GM20000 (cell line): ENCODE measurements around the gene COMMD7.

Experiments used
- DNase-seq: peaks from one replicate; pipeline ENCODE4 v3.0.0; 2012; ENCODE audit warnings: low spot score
- TF ChIP-seq, protein P1 (sequence below): IDR thresholded peaks from 2 replicates; pipeline ENCODE4 v1.5.1; 2012; ENCODE audit warnings: mild to moderate bottlenecking, control low read depth; ENCODE audit errors: extremely low read depth, missing control alignments

Gene COMMD7

DNA sequence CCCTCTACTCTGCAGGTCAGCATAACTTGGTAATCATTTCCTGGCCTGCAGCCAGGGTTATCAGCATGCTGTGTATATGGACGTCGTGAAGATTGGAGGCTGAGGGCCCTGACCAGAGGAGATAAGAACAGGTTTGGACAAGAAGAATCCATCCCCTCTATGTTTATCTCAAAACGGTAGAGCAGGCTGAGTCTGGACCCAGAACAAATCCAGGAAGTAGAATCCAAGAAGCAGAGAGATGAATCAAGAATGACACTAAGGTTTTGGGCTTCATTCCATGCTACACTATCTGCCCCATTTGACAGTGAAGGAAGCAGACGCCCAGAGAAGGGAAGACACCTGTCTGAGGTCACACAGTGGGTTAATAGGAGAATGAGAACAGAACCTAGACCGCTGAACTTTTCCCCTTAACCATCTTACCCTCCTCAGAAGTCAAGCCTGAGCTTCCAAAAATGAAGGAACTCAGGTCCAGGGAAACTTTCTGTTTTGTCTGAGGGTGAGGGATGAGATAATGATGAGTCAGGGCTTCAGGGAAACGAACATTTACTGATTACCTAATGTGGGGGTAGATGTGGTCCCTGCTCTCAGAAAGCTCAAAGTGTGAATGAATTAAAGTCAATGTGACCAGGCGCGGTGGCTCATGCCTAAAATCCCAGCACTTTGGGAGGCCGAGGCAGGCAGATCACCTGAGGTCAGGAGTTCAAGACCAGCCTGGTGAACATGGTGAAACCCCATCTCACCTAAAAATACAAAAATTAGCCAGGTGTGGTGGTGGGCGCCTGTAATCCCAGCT is 9.4 kb upstream of the COMMD7 start:
- no peak for DNase-seq

GRCh38 chr20:32751702-32752457 is 8.6 kb upstream of the COMMD7 start:
- TF ChIP-seq, protein P1, sequence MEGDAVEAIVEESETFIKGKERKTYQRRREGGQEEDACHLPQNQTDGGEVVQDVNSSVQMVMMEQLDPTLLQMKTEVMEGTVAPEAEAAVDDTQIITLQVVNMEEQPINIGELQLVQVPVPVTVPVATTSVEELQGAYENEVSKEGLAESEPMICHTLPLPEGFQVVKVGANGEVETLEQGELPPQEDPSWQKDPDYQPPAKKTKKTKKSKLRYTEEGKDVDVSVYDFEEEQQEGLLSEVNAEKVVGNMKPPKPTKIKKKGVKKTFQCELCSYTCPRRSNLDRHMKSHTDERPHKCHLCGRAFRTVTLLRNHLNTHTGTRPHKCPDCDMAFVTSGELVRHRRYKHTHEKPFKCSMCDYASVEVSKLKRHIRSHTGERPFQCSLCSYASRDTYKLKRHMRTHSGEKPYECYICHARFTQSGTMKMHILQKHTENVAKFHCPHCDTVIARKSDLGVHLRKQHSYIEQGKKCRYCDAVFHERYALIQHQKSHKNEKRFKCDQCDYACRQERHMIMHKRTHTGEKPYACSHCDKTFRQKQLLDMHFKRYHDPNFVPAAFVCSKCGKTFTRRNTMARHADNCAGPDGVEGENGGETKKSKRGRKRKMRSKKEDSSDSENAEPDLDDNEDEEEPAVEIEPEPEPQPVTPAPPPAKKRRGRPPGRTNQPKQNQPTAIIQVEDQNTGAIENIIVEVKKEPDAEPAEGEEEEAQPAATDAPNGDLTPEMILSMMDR: no peak
- no peak for DNase-seq

More for the DNA sequence above, 9.4 kb upstream of the COMMD7 start:
- TF ChIP-seq, protein P1: no peak

DNA sequence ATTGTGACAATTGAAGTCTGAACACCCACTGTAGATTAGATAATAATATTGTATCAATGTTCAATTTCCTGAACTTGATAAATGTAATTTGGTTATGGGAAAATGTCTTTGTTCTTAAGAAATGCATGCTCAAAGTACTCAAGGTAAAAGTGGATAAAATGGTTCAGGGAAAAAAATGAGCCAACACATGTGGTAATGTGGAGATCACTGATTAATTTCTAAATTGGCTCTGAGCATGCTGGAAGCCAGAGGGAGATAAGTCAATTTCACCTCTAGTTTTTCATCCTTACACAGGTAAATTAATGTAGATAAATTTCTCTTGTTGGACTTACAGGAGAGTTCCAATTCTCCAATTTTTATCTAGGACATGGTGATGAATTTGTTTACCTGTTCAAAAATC is 8.0 kb upstream of the COMMD7 start:
- TF ChIP-seq, protein P1: no peak
- no peak for DNase-seq

GRCh38 chr20:32749914-32750637 is 6.8 kb upstream of the COMMD7 start:
- no peak for DNase-seq
- TF ChIP-seq, protein P1: no peak

DNA sequence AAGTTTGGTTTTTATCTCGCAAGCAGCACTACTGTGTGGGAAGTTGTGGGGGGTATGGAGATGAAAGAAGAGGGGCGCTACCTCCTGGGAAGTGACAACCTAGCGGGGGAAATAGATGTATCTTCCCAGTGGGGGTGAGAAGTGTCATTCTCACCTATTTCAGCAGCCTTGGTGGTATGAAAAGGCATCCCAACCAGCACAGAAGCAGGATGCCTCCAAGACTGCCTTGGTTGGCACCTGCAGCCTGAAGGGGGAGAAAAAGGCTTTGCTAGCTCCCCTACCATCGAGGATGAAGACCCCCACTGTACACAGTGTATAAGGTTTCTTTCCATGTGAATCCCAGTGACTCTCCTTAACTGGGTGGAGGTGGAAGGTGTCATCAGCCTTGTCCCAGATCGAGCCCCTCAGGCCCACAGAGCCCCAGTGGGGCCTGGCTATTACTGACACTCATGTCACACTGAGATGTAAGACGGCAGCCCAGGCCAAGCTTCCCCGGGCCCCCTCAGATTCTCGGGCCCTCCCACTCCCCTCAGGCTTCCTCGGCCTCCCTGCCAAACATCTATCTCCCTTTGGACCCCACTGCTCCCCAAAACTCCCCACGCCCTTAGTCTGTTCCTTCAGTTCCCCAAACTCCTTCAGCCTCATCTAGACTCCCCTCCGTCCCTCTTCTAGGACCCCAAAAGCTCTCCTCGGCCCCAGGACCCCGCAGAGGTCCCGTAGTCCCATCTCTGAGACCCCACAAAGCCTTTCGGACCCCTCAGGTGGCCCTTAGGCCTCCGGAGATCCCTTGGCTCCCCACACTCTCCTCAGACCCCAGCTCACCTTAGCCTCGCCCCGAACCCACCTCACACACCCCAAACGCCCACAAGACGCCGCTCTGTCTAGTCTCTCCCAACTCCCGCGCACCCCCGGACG is 688 bp downstream of the COMMD7 start:
- peak; percentile 31 for DNase-seq
- TF ChIP-seq, protein P1: no peak

DNA sequence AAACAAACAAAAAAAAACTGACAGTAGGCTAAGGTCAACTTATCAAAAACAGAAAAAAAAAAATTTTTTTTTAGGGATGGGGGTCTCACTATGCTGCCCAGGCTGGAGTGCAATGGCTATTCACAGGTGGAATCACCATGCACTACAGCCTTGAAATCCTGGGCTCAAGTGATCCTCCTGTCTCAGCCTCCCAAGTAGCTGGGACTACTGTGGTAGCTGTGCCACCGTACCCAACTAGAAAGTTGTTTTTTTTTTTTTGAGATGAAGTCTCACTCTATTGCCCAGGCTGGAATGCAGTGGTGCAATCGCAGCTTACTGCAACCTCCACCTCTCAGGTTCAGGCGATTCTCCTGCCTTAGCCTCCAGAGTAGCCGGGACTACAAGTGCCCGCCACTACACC is 2.1 kb downstream of the COMMD7 start:
- TF ChIP-seq, protein P1: no peak
- DNase-seq: no peak
